EL (cell line): Measurements from ENCODE around the gene MICAL2.

ENCODE experiments used
- DNase-seq: peaks from one replicate; pipeline ENCODE4 v3.0.0-alpha.2; 2016

Gene MICAL2

GRCh38 chr11:12079726-12080556 lies 30.4 kb upstream of the MICAL2 start:
- DNase-seq = peak; percentile 98

- DNase-seq = no peak
Observed at GRCh38 chr11:12083380-12083779, 27.0 kb upstream of the MICAL2 start.

- no peak for DNase-seq
Observed at GRCh38 chr11:12084256-12084655, 26.1 kb upstream of the MICAL2 start.

- DNase-seq = peak; percentile 50
Observed at GRCh38 chr11:12085371-12086251, 24.8 kb upstream of the MICAL2 start.

- peak; percentile 97 for DNase-seq
Observed at GRCh38 chr11:12086271-12087074, 23.9 kb upstream of the MICAL2 start.

GRCh38 chr11:12087075-12088004 lies 23.1 kb upstream of the MICAL2 start:
- DNase-seq = peak; percentile 82

- DNase-seq = peak; percentile 81
Observed at GRCh38 chr11:12088047-12088481, 22.3 kb upstream of the MICAL2 start.

GRCh38 chr11:12088531-12088930 lies 21.9 kb upstream of the MICAL2 start:
- no peak for DNase-seq

GRCh38 chr11:12089041-12089440 lies 21.3 kb upstream of the MICAL2 start:
- DNase-seq = no peak

- DNase-seq = peak; percentile 46
Observed at GRCh38 chr11:12089473-12089872, 20.9 kb upstream of the MICAL2 start.

GRCh38 chr11:12090061-12090591 lies 20.3 kb upstream of the MICAL2 start:
- peak; percentile 82 for DNase-seq

GRCh38 chr11:12090761-12091258 lies 19.6 kb upstream of the MICAL2 start:
- no peak for DNase-seq

GRCh38 chr11:12091956-12092558 lies 18.3 kb upstream of the MICAL2 start:
- no peak for DNase-seq

GRCh38 chr11:12092714-12093113 lies 17.7 kb upstream of the MICAL2 start:
- DNase-seq = no peak

- no peak for DNase-seq
Observed at GRCh38 chr11:12094872-12095800, 15.3 kb upstream of the MICAL2 start.

GRCh38 chr11:12097219-12097618 lies 13.2 kb upstream of the MICAL2 start:
- no peak for DNase-seq

GRCh38 chr11:12098601-12099000 lies 11.8 kb upstream of the MICAL2 start:
- DNase-seq = no peak

- DNase-seq = no peak
Observed at GRCh38 chr11:12099132-12099873, 11.1 kb upstream of the MICAL2 start.

GRCh38 chr11:12100429-12100828 lies 10.0 kb upstream of the MICAL2 start:
- no peak for DNase-seq
